ENCODE measurements around the gene OBP2A. TPM values are rescaled to one million over a fixed set of nuclear protein-coding genes. Genes with fewer than 3 reads are reported as not detected.

The OBP2A gene
- total RNA-seq, 1 experiment from 2014 or later: not detected

- CTCF ChIA-PET: no interaction called here
- H3K4me3 Mint-ChIP-seq (ENCODE audit: unreplicated experiment): no peak overlapping the region
Measured at GRCh38 chr9:135572233-135572632, 26.3 kb downstream of the OBP2A start.

DNA sequence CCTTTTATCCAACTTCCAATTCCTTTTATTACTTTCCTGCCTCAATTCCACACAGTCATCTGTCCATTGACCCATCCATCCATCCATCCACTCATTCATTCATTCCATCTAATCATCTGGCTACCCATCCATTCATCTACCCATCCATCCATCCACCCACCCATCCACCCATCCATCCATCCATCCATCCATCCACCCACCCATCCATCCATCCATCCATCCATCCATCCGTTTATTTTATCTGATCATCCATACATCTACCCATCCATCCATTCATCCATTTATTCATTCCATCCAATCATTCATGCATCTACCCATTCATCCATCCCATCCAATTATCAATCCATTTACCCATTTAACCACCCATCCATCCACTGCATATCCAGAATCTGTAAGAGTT, 27.2 kb downstream of the OBP2A start:
- H3K4me3 ChIP-seq (ENCODE audit: low read depth, low read length): no peak overlapping the region

More at GRCh38 chr9:135572233-135572632, 26.3 kb downstream of the OBP2A start:
- intact Hi-C loops (cut with micrococcal nuclease; ENCODE audit: unreplicated experiment): no loop called here
- no peaks in the 10 kb centered on the region for H3K36me3 ChIP-seq (ENCODE audit: control insufficient read depth, insufficient read depth, low read length)
- no peaks in the 10 kb centered on the region for H3K9me3 ChIP-seq
- POLR2A ChIA-PET: no interaction called here
- Mint-ChIP-seq H3K27ac (ENCODE audit: unreplicated experiment) (no peak overlapping the region), H3K4me1 (ENCODE audit: low read depth, unreplicated experiment) (peaks cover 6% of the 10 kb centered on the region), H3K27me3 (ENCODE audit: insufficient read depth, unreplicated experiment) (peaks cover 3% of the 10 kb centered on the region), H3K36me3 (ENCODE audit: insufficient read depth, unreplicated experiment) (no peaks in the 10 kb centered on the region), H3K9me3 (ENCODE audit: unreplicated experiment) (no peaks in the 10 kb centered on the region)
- TF ChIP-seq, protein P1, sequence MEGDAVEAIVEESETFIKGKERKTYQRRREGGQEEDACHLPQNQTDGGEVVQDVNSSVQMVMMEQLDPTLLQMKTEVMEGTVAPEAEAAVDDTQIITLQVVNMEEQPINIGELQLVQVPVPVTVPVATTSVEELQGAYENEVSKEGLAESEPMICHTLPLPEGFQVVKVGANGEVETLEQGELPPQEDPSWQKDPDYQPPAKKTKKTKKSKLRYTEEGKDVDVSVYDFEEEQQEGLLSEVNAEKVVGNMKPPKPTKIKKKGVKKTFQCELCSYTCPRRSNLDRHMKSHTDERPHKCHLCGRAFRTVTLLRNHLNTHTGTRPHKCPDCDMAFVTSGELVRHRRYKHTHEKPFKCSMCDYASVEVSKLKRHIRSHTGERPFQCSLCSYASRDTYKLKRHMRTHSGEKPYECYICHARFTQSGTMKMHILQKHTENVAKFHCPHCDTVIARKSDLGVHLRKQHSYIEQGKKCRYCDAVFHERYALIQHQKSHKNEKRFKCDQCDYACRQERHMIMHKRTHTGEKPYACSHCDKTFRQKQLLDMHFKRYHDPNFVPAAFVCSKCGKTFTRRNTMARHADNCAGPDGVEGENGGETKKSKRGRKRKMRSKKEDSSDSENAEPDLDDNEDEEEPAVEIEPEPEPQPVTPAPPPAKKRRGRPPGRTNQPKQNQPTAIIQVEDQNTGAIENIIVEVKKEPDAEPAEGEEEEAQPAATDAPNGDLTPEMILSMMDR (IDR thresholded peaks at IDR 0.05; ENCODE audit: insufficient read depth in 1 of 2, low read depth in 1 of 2, low read length in 1 of 2, severe bottlenecking in 1 of 2, unreplicated experiment in 1 of 2): no peak
- no peak overlapping the region for H3K4me3 ChIP-seq (ENCODE audit: low read depth, low read length)
- BruUV-seq (replicated peaks): no TSS peak
- no peaks in the 10 kb centered on the region for H3K27me3 ChIP-seq (replicated peaks; ENCODE audit: control insufficient read depth, insufficient read depth, low read length)
- no peak for DNase-seq
- no peaks in the 10 kb centered on the region for H3K4me1 ChIP-seq

DNA sequence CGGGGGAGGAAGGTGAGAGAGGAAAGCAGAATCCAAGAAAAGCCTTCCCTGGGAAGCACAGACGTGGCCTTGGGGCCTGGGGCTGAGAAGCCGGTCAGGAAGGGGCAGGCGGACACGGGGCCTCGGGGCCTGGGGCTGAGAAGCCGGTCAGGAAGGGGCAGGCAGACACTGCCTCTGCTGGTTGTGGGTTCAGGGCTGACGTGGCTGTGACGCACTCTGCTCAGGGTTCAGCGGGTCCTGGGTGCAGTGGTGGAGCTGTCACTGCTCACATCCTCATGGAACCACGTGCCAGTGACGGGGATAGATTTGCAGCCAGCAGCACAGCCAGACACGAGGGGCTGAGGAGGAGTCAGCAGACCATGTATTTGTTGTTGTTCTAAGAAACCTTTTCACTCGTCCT, 28.4 kb downstream of the OBP2A start:
- DNase-seq: no peak

More for the DNA sequence above, 27.2 kb downstream of the OBP2A start:
- H3K27me3 Mint-ChIP-seq (ENCODE audit: insufficient read depth, unreplicated experiment): peaks cover 3% of the 10 kb centered on the region
- no peaks in the 10 kb centered on the region for H3K36me3 ChIP-seq (ENCODE audit: control insufficient read depth, insufficient read depth, low read length)
- H3K4me1 ChIP-seq: no peaks in the 10 kb centered on the region
- BruUV-seq (replicated peaks): no TSS peak
- H3K4me3 Mint-ChIP-seq (ENCODE audit: unreplicated experiment): no peak overlapping the region
- H3K36me3 Mint-ChIP-seq (ENCODE audit: insufficient read depth, unreplicated experiment): no peaks in the 10 kb centered on the region
- ChIA-PET CTCF (no interaction called here), POLR2A (no interaction called here)
- no peaks in the 10 kb centered on the region for H3K27me3 ChIP-seq (replicated peaks; ENCODE audit: control insufficient read depth, insufficient read depth, low read length)
- H3K27ac Mint-ChIP-seq (ENCODE audit: unreplicated experiment): no peak overlapping the region
- H3K9me3 Mint-ChIP-seq (ENCODE audit: unreplicated experiment): no peaks in the 10 kb centered on the region
- DNase-seq: no peak
- peaks cover 6% of the 10 kb centered on the region for H3K4me1 Mint-ChIP-seq (ENCODE audit: low read depth, unreplicated experiment)
- intact Hi-C loops (cut with micrococcal nuclease; ENCODE audit: unreplicated experiment): no loop called here
- no peaks in the 10 kb centered on the region for H3K9me3 ChIP-seq
- TF ChIP-seq, protein P1 (IDR thresholded peaks at IDR 0.05; ENCODE audit: insufficient read depth in 1 of 2, low read depth in 1 of 2, low read length in 1 of 2, severe bottlenecking in 1 of 2, unreplicated experiment in 1 of 2): no peak

More for the DNA sequence above, 28.4 kb downstream of the OBP2A start:
- Mint-ChIP-seq H3K4me1 (ENCODE audit: low read depth, unreplicated experiment) (peaks cover 6% of the 10 kb centered on the region), H3K9me3 (ENCODE audit: unreplicated experiment) (no peaks in the 10 kb centered on the region), H3K4me3 (ENCODE audit: unreplicated experiment) (no peak overlapping the region), H3K27me3 (ENCODE audit: insufficient read depth, unreplicated experiment) (peaks cover 3% of the 10 kb centered on the region), H3K27ac (ENCODE audit: unreplicated experiment) (no peak overlapping the region), H3K36me3 (ENCODE audit: insufficient read depth, unreplicated experiment) (no peaks in the 10 kb centered on the region)
- CTCF ChIA-PET: no interaction called here
- no TSS peak for BruUV-seq (replicated peaks)
- H3K9me3 ChIP-seq: no peaks in the 10 kb centered on the region
- no peaks in the 10 kb centered on the region for H3K27me3 ChIP-seq (replicated peaks; ENCODE audit: control insufficient read depth, insufficient read depth, low read length)
- TF ChIP-seq, protein P1 (IDR thresholded peaks at IDR 0.05; ENCODE audit: insufficient read depth in 1 of 2, low read depth in 1 of 2, low read length in 1 of 2, severe bottlenecking in 1 of 2, unreplicated experiment in 1 of 2): no peak
- no peaks in the 10 kb centered on the region for H3K36me3 ChIP-seq (ENCODE audit: control insufficient read depth, insufficient read depth, low read length)
- no peaks in the 10 kb centered on the region for H3K4me1 ChIP-seq
- no peak overlapping the region for H3K4me3 ChIP-seq (ENCODE audit: low read depth, low read length)
- POLR2A ChIA-PET: no interaction called here
- intact Hi-C loops (cut with micrococcal nuclease; ENCODE audit: unreplicated experiment): no loop called here
